GM18526 (cell line): Measurements from ENCODE around the gene GARIN5A.

Experiments
- POLR2A ChIP-seq: IDR thresholded peaks from 3 replicates; pipeline ENCODE4 v1.6.1; 2011; ENCODE audit not compliant: insufficient read length; ENCODE audit errors: extremely low read depth

Gene GARIN5A

DNA sequence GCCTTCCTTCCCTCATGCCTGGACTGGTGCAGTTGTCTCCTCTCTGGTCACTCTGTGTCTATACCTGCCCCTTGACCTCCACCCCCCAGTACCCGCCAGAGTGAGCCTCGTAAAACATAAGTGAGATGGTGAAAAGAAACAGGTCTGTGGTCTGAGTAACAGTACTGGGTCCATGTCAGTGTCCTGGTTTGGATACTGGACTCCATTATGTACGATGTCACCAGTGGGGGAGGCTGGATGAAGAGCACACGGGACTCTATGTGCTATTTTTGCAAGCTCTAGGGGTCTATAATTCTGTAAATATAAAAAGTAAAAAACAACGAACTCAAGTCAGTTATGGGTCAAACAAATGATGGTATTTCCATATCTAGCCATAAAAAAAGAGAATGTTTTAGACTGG, 29.6 kb downstream of the GARIN5A start:
- no peak for TF ChIP-seq POLR2A

GRCh38 chr19:50444059-50444458, 32.6 kb downstream of the GARIN5A start:
- TF ChIP-seq POLR2A = no peak

GRCh38 chr19:50437862-50438449, 38.7 kb downstream of the GARIN5A start:
- no peak for TF ChIP-seq POLR2A

DNA sequence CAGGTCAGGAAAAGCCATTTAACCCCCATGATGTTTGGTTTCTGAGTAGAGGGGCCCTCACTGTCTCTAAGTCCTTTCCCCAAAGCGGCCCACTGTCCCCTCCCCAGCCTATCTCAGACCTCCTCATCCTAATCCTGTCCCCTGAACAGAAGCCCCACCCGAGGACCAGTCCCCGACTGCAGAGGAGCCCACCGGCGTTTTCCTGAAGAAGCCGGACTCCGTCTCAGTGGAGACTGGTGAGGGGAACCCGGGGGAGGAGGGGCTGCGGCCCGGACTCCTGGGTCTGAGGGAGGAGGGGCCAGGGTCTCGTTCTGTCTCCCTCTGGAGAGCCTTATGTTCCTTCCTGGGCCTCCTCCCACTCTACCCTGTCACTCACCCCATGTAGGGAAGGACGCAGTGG, 41.0 kb downstream of the GARIN5A start:
- no peak for TF ChIP-seq POLR2A

DNA sequence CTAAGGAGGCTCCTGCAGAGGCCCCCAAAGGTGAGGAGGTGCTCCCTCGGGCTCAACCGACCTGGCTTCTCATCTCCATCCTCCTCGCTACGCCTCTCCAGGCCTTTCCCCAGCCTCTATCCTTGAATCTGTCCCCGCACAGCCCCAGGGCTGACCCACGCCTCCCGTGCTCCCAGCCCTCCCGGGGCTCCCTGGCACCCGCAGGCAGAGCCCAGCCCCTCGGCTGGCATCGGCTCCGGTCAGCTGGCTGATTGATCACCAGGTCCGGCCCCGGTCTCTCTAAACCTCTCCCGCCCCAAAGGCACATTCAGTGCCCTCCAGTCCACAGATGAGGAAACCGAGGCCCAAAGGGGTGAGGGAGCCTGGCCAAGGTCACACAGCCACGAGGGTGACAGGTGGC, 41.4 kb downstream of the GARIN5A start:
- no peak for TF ChIP-seq POLR2A

- no peak for TF ChIP-seq POLR2A
Observed at GRCh38 chr19:50434525-50434924, 42.1 kb downstream of the GARIN5A start.

DNA sequence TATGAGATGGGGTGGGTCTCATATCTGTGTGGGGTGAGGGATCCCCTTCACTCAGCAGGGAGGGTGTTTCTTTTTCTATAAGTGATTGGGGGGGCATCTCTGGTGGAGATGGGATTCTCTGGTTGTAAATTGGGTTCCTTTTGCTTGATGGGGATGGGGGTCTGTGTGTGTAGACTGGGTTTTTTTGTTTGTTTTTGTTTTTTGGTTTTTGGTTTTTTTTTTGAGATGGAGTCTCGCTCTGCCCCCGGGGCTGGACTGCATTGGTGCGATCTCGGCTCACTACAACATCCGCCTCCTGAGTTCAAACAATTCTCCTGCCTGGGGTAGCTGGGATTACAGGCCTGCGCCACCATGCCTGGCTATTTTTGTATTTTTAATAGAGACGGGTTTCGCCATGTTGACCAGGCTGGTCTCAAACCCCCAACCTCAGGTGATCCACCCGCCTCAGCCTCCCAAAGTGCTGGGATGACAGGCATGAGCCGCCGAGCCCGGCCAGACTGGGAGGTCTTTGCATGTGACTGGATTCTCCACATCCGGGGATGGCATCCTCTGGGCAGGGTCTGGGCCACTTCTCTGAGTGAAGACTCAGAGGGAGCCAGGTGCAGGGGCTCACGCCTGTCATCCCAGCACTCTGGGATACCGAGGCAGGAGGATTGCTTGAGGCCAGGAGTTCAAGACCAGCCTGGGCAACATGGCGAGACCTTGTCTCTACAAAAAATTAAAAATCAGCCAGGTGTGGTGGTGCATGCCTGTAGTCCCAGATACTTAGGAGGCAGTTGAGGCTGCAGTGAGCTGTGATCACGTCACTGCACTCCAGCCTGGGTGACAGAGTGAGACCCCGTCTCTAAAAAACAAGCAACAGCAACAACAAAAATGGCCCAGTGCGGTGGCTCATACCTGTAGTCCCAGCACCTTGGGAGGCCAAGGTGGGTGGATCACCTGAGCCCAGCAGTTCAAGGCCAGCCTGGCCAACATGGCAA, 43.2 kb downstream of the GARIN5A start:
- no peak for TF ChIP-seq POLR2A

- no peak for TF ChIP-seq POLR2A
Observed at GRCh38 chr19:50432221-50433028, 44.2 kb downstream of the GARIN5A start, which contains the start of gene MYBPC2. TSS of gene MYBPC2 (plus strand) at chr19:50432892. CDS start at chr19:50432954, 62 bp downstream.

DNA sequence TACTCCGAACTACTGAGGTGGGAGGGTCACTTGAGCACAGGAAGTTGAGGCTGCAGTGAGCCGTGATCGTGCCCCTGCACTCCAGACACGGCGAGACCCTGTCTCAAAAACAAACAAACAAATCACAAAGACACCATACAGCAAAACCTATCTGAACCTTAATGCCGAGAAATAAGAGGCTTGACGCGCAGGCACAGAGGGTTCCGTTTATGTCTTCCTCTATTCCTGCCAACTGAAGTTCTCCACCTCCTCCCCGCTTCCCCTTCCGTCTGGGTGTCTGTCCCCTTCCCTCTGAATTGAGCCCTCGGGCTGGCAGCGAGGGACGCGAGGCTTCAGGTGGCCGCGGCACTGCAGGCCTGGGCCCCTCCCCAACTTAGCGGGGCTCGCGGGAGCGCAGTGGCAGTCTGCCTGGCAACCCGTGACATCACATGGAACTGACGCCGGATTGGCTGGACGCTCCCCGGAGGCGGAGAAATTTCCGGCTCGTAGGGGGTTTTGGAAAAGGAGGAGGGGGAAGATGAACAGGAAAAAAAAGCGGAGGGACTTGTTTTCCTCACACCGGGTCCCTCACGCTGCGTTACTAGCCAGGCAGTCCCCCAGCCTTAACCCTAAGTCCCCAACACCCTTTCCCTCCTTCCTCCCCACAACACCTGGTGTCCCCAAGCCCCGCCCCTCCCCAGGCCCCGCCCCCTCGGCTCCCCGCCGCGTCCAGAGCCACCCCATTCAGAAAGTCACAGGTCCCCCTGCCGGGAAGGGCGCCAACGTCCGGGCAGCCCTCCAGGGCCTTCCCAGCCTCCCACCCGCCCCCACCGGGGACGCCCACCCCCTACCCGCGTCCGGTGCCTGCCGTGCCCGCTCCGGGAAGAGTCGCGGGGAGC, 45.1 kb downstream of the GARIN5A start:
- peak; percentile 43 for TF ChIP-seq POLR2A

DNA sequence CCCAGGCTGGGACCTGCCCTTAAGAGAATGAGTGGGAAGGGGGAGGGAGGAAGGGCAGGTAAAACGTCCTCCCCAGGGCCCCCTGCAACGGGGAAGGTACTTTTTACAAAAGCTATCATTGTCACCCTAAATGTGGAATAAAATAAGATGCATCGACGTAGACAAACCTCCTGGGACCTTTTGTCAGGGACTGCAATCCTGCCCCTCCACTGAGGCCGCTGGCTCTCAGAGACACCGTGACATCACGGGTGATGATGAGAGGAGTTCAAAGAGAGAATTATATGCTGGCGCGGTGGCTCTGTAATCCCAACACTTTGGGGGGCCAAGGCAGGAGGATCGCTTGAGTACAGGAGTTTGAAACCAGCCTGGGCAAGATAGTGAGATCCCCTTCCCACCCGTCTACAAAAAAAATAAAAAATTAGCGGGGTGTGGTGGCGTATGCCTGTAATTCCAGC, 45.7 kb downstream of the GARIN5A start:
- no peak for TF ChIP-seq POLR2A

DNA sequence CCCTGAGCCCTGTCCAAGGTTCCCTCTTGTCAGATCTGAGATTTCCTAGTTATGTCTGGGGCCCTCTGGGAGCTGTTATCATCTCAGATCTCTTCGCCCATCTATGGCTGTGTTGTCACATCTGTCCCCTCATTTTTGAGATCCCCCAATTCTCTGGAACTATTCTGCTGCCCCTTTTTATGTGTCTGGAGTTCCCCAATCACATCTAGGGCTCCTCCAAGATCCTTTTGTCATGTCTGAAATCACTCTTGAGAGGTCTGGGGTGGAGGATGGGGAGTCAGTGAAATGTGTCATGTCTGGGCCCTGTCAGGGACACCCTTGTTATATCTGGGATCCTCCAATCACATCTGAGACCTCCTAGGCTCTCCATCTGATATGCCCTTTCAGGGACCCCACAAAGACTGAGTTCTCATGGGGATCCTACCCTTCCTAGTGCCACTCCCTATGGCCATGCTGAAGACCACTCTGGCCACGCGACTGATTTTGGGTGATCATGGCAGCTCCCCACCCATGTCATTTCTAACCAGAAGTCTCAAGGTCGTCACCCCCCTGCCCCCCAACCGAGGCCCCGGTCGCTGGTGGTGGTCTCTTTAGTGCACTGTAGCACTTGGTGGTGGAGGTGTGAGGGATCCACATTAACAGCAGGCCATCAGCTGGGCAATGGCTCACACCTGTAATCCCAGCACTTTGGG, 47.7 kb downstream of the GARIN5A start:
- no peak for TF ChIP-seq POLR2A

- no peak for TF ChIP-seq POLR2A
Observed at GRCh38 chr19:50427997-50428425, 48.6 kb downstream of the GARIN5A start.

DNA sequence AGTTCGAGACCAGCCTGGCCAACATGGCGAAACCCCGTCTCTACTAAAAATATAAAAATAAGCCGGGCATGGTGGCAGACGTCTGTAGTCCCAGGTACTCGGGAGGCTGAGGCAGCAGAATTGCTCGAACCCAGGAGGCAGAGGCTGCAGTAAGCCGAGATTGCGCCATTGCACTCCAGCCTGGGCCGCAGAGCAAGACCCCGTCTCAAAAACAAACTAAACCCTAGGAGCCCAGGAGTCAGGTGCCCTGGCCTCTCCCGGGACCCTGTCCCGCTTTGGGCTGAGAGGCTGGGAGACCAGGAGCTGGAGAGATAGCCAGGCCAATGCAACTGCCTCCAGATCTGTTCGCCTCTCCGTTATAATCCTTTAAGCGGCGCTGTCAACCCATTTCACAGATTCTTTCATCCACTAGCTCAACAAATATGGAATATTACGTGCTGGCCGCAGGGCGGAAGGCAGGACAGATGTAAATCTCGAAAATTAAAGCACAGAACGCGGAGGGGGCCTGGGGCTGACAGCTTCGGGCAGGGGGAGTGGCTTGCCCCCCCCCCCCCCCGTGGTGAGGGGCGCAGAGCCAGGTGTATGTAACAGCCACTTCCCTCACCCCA, 49.2 kb downstream of the GARIN5A start:
- TF ChIP-seq POLR2A = no peak
